CD4-positive, alpha-beta memory T cell (primary cell): Measurements from ENCODE around the gene PLAC8. TPM values are rescaled to one million over a fixed set of nuclear protein-coding genes. Genes with fewer than 3 reads are reported as not detected.
"Not testable (repeated sequence)": the region's sequence is repeated elsewhere in the genome, so short reads cannot be mapped to it uniquely, and the experiment has no call there.

Source experiments
- CTCF ChIA-PET: fragments of 350-600 bp; sonication (Branson Sonifier 250); formaldehyde crosslinking; loops from one replicate; lab custom pipeline; 2021; ENCODE audit warnings: inconsistent platforms; ENCODE audit not compliant: partially characterized antibody; lab: Charles Lee
- POLR2A ChIA-PET: fragments of 350-600 bp; sonication (Branson Sonifier 250); formaldehyde crosslinking; loops from one replicate; lab custom pipeline; 2021; ENCODE audit not compliant: partially characterized antibody; lab: Charles Lee
- DNase-seq, 5 donors: peaks; one replicate each; pipeline versions ENCODE4 v3.0.0 to v3.0.0-alpha.2; 2020 to 2022; ENCODE audit warnings: mixed read lengths in 1 of 5
- H3K27ac ChIP-seq: one replicate; pipeline ENCODE4 v1.7.0; 2013; ENCODE audit warnings: low read depth, low read length
- H3K27me3 ChIP-seq: 2 replicates; pipeline ENCODE4 v1.7.0; 2013; ENCODE audit warnings: mild to moderate bottlenecking, low read length, moderate library complexity; ENCODE audit not compliant: insufficient read depth
- H3K36me3 ChIP-seq: 2 replicates; pipeline ENCODE4 v1.7.0; 2013; ENCODE audit warnings: mild to moderate bottlenecking, low read length, moderate library complexity; ENCODE audit not compliant: insufficient read depth
- H3K4me1 ChIP-seq: 2 replicates; pipeline ENCODE4 v1.7.0; 2013; ENCODE audit warnings: mild to moderate bottlenecking, low read length, moderate library complexity; ENCODE audit not compliant: insufficient read depth
- H3K4me3 ChIP-seq, 2 donors: one replicate each; pipeline ENCODE4 v1.7.0; 2013; ENCODE audit warnings: low read length in 2 of 2, mild to moderate bottlenecking in 1 of 2
- H3K9me3 ChIP-seq, 2 donors: one replicate each; pipeline ENCODE4 v1.7.0; 2013; ENCODE audit warnings: low read length in 2 of 2, control low read depth in 1 of 2; ENCODE audit not compliant: control insufficient read depth in 1 of 2
- H3K27ac Mint-ChIP-seq, 7 donors: one replicate each; pipeline ENCODE4 v1.8.0; 2020 to 2021; ENCODE audit warnings: mixed read lengths in 7 of 7, mild to moderate bottlenecking in 6 of 7, inconsistent platforms in 3 of 7, moderate library complexity in 3 of 7
- H3K27me3 Mint-ChIP-seq, 2 donors: one replicate each; pipeline ENCODE4 v1.8.0; 2020 to 2021; ENCODE audit warnings: mixed read lengths in 2 of 2
- H3K36me3 Mint-ChIP-seq, 2 donors: one replicate each; pipeline ENCODE4 v1.8.0; 2020 to 2021; ENCODE audit warnings: mixed read lengths in 2 of 2, inconsistent platforms in 1 of 2, mild to moderate bottlenecking in 1 of 2
- H3K4me1 Mint-ChIP-seq, 4 donors: one replicate each; pipeline ENCODE4 v1.8.0; 2020 to 2021; ENCODE audit warnings: mixed read lengths in 4 of 4, mild to moderate bottlenecking in 1 of 4
- H3K4me3 Mint-ChIP-seq, 8 donors: one replicate each; pipeline ENCODE4 v1.8.0; 2020 to 2021; ENCODE audit warnings: mixed read lengths in 8 of 8, mild to moderate bottlenecking in 7 of 8, moderate library complexity in 6 of 8, inconsistent platforms in 3 of 8
- H3K9me3 Mint-ChIP-seq, 8 donors: one replicate each; pipeline ENCODE4 v1.8.0; 2020 to 2021; ENCODE audit warnings: mixed read lengths in 8 of 8, mild to moderate bottlenecking in 5 of 8, inconsistent platforms in 3 of 8, moderate library complexity in 1 of 8
- intact Hi-C: fragments of 100-400 bp; cut with micrococcal nuclease; formaldehyde crosslinking; loops from one replicate; pipeline ENCODE4 v1.15.1; 2023
- polyA plus RNA-seq, 2 donors: library from polyadenylated mRNA; unstranded; fragments of 300-500 nt; fragmentation: Illumina TruSeq; gene quantifications; one replicate each; pipeline ENCODE4 v1.2.3, GENCODE V29; 2021
- total RNA-seq, 2 experiments: library from RNA; stranded (reverse); gene quantifications; one replicate each; pipeline ENCODE4 v1.2.3, GENCODE V29; 2021

PLAC8 gene
- total and polyA plus RNA-seq, 4 experiments from 2014 or later, result 148 to 424 (median 264) TPM

GRCh38 chr4:83062739-83063138 lies 51.8 kb downstream of the PLAC8 start:
- Histone ChIP-seq H3K4me1 (no peaks in the 10 kb centered on the region), H3K9me3 (no peaks in the 10 kb centered on the region), H3K27me3 (no peaks in the 10 kb centered on the region), H3K27ac (no peak overlapping the region), H3K36me3 (peaks cover 37% of the 10 kb centered on the region), H3K4me3 (no peak overlapping the region)
- DNase-seq, result no peak
- peaks cover 43 to 50% of the 10 kb centered on the region in 2 donors for H3K36me3 Mint-ChIP-seq
- H3K27ac Mint-ChIP-seq, result no peak overlapping the region
- ChIA-PET POLR2A (interaction anchor here (0.9 kb wide), 1 partner anchor 19 kb away, joined by 4 read pairs; no protein-coding TSS in a partner anchor), CTCF (interaction anchor here (1.5 to 1.6 kb wide), 2 partner anchors 12 to 47 kb away, joined by 3 to 5 read pairs; no protein-coding TSS in a partner anchor)
- peaks cover 0 to 2% (median 0%) of the 10 kb centered on the region in 4 donors for H3K4me1 Mint-ChIP-seq
- no peaks in the 10 kb centered on the region for H3K27me3 Mint-ChIP-seq
- intact Hi-C loops, result no loop called here
- H3K9me3 Mint-ChIP-seq, result peaks cover 0 to 2% (median 0%) of the 10 kb centered on the region in 8 donors
- H3K4me3 Mint-ChIP-seq, result no peak overlapping the region

GRCh38 chr4:83054928-83055327 lies 59.6 kb downstream of the PLAC8 start:
- no peaks in the 10 kb centered on the region for H3K27me3 ChIP-seq
- H3K36me3 ChIP-seq, result peaks cover 30% of the 10 kb centered on the region
- H3K36me3 Mint-ChIP-seq, result peaks cover 44 to 50% of the 10 kb centered on the region in 2 donors
- intact Hi-C loops, result loop anchor here (1.0 kb wide), 2 partner anchors 205 to 229 kb away; partner anchors contain the start of gene COQ2
- H3K4me1 Mint-ChIP-seq, result peaks cover 0 to 3% (median 0%) of the 10 kb centered on the region in 4 donors
- H3K9me3 ChIP-seq, result no peaks in the 10 kb centered on the region
- no peak overlapping the region for H3K4me3 Mint-ChIP-seq
- H3K27me3 Mint-ChIP-seq, result no peaks in the 10 kb centered on the region
- H3K27ac ChIP-seq, result no peak overlapping the region
- H3K9me3 Mint-ChIP-seq, result peaks cover 0 to 1% (median 0%) of the 10 kb centered on the region in 8 donors
- POLR2A ChIA-PET, result interaction anchor here (1.0 to 1.4 kb wide), 2 partner anchors 206 to 230 kb away, joined by 4 read pairs; partner anchors contain the start of gene COQ2
- H3K27ac Mint-ChIP-seq, result no peak overlapping the region
- H3K4me1 ChIP-seq, result no peaks in the 10 kb centered on the region
- CTCF ChIA-PET, result interaction anchor here (1.0 to 3.5 kb wide), 10 partner anchors 17 to 230 kb away, joined by 3 to 14 read pairs (median 4); partner anchors contain the start of genes COPS4 and COQ2
- no peak overlapping the region for H3K4me3 ChIP-seq
- peak in 4 of 5 donors; percentile 13 to 25 (median 19) for DNase-seq

GRCh38 chr4:83048781-83049180 lies 65.7 kb downstream of the PLAC8 start:
- intact Hi-C loops, H3K4me1 Mint-ChIP-seq, H3K4me1 ChIP-seq, H3K4me3 ChIP-seq, H3K9me3 ChIP-seq, H3K27me3 ChIP-seq, H3K27ac Mint-ChIP-seq, H3K27me3 Mint-ChIP-seq, H3K9me3 Mint-ChIP-seq, DNase-seq, POLR2A ChIA-PET, H3K4me3 Mint-ChIP-seq, H3K27ac ChIP-seq: not testable (repeated sequence)
- H3K36me3 ChIP-seq, result peaks cover 29% of the 10 kb centered on the region
- H3K36me3 Mint-ChIP-seq, result peaks cover 35 to 39% of the 10 kb centered on the region in 2 donors
- CTCF ChIA-PET, result interaction anchor here (1.1 kb wide), 2 partner anchors 11 to 14 kb away, joined by 3 to 4 read pairs; partner anchors contain the start of gene COPS4

GRCh38 chr4:83046693-83047473 lies 67.6 kb downstream of the PLAC8 start:
- Mint-ChIP-seq H3K9me3 (no peaks in the 10 kb centered on the region), H3K36me3 (peaks cover 21 to 24% of the 10 kb centered on the region in 2 donors), H3K4me3 (no peak overlapping the region), H3K27me3 (no peaks in the 10 kb centered on the region), H3K4me1 (peaks cover 8 to 13% (median 9%) of the 10 kb centered on the region in 4 donors), H3K27ac (peak overlapping the region in 1 of 7 donors; percentile 47)
- no peak overlapping the region for H3K4me3 ChIP-seq
- ChIA-PET POLR2A (no interaction called here), CTCF (interaction anchor here (0.8 to 1.4 kb wide), 4 partner anchors 12 to 213 kb away, joined by 3 to 4 read pairs (median 3); partner anchors contain the start of gene COPS4)
- no peaks in the 10 kb centered on the region for H3K9me3 ChIP-seq
- intact Hi-C loops, result no loop called here
- H3K27ac ChIP-seq, result no peak overlapping the region
- H3K4me1 ChIP-seq, result peaks cover 6% of the 10 kb centered on the region
- no peaks in the 10 kb centered on the region for H3K27me3 ChIP-seq
- H3K36me3 ChIP-seq, result peaks cover 21% of the 10 kb centered on the region
- DNase-seq, result no peak

- no peaks in the 10 kb centered on the region for H3K9me3 ChIP-seq
- H3K4me3 ChIP-seq, result no peak overlapping the region
- POLR2A ChIA-PET, result no interaction called here
- H3K27ac Mint-ChIP-seq, result no peak overlapping the region
- CTCF ChIA-PET, result no interaction called here
- intact Hi-C loops, result no loop called here
- H3K27me3 ChIP-seq, result no peaks in the 10 kb centered on the region
- peaks cover 6 to 12% of the 10 kb centered on the region in 2 donors for H3K36me3 Mint-ChIP-seq
- H3K9me3 Mint-ChIP-seq, result no peaks in the 10 kb centered on the region
- H3K4me1 ChIP-seq, result peaks cover 15% of the 10 kb centered on the region
- H3K36me3 ChIP-seq, result no peaks in the 10 kb centered on the region
- H3K4me3 Mint-ChIP-seq, result no peak overlapping the region
- no peaks in the 10 kb centered on the region for H3K27me3 Mint-ChIP-seq
- peaks cover 19 to 28% (median 24%) of the 10 kb centered on the region in 4 donors for H3K4me1 Mint-ChIP-seq
- DNase-seq, result no peak
- no peak overlapping the region for H3K27ac ChIP-seq
Observed at GRCh38 chr4:83043801-83044407, 70.6 kb downstream of the PLAC8 start.

- Mint-ChIP-seq H3K4me1 (peaks cover 22 to 29% (median 25%) of the 10 kb centered on the region in 4 donors), H3K36me3 (peaks cover 6 to 12% of the 10 kb centered on the region in 2 donors)
- H3K36me3 ChIP-seq, H3K27ac ChIP-seq, H3K27ac Mint-ChIP-seq, H3K27me3 ChIP-seq, H3K9me3 ChIP-seq, H3K4me3 Mint-ChIP-seq, H3K27me3 Mint-ChIP-seq, H3K4me3 ChIP-seq, intact Hi-C loops, CTCF ChIA-PET, H3K9me3 Mint-ChIP-seq, POLR2A ChIA-PET, DNase-seq: not testable (repeated sequence)
- H3K4me1 ChIP-seq, result peaks cover 15% of the 10 kb centered on the region
Observed at GRCh38 chr4:83043157-83043556, 71.4 kb downstream of the PLAC8 start.

- ChIA-PET POLR2A (interaction anchor here (1.3 kb wide), 1 partner anchor 149 kb away, joined by 4 read pairs; the partner anchor contains the start of gene SEC31A), CTCF (interaction anchor here (1.1 kb wide), 1 partner anchor 75 kb away, joined by 3 read pairs; no protein-coding TSS in a partner anchor)
- Histone ChIP-seq H3K36me3 (no peaks in the 10 kb centered on the region), H3K4me1 (peaks cover 38% of the 10 kb centered on the region), H3K4me3 (no peak overlapping the region), H3K9me3 (no peaks in the 10 kb centered on the region), H3K27me3 (no peaks in the 10 kb centered on the region), H3K27ac (no peak overlapping the region)
- Mint-ChIP-seq H3K36me3 (peaks cover 6 to 7% of the 10 kb centered on the region in 2 donors), H3K4me1 (peaks cover 26 to 46% (median 35%) of the 10 kb centered on the region in 4 donors), H3K4me3 (peak overlapping the region in 1 of 8 donors; percentile 14), H3K9me3 (no peaks in the 10 kb centered on the region), H3K27ac (peak overlapping the region in 2 of 7 donors; percentile 16 to 37), H3K27me3 (no peaks in the 10 kb centered on the region)
- intact Hi-C loops, result no loop called here
- no peak for DNase-seq
Observed at GRCh38 chr4:83040269-83040668, 74.3 kb downstream of the PLAC8 start.
